SK-N-SH treated with all-trans-retinoic acid at 6 μM for 48 hours (cell line): ENCODE data around the gene PLXDC2.

Source experiments
- BACH2 ChIP-seq: fragments of 250-450 bp; sonication (Bioruptor Pico); IDR thresholded peaks from 2 replicates; pipeline ENCODE4 v1.9.0; 2021; ENCODE audit warnings: mild to moderate bottlenecking, borderline replicate concordance
- ESRRG ChIP-seq: fragments of 250-450 bp; sonication (Bioruptor Pico); IDR thresholded peaks from 2 replicates; pipeline ENCODE4 v1.6.1; 2021; ENCODE audit warnings: mild to moderate bottlenecking
- GLIS3 ChIP-seq: fragments of 250-450 bp; sonication (Bioruptor Pico); IDR thresholded peaks from 2 replicates; pipeline ENCODE4 v1.5.0; 2020; ENCODE audit warnings: mild to moderate bottlenecking, moderate library complexity
- ISL1 ChIP-seq: fragments of 250-450 bp; sonication (Bioruptor Pico); IDR thresholded peaks from 2 replicates; pipeline ENCODE4 v2.1.2; 2022; ENCODE audit warnings: mild to moderate bottlenecking, moderate library complexity
- TOX ChIP-seq: fragments of 250-450 bp; sonication (Bioruptor Pico); IDR thresholded peaks from 2 replicates; pipeline ENCODE4 v1.8.0; 2021; ENCODE audit warnings: mild to moderate bottlenecking, moderate library complexity, borderline replicate concordance
- TSHZ2 ChIP-seq: fragments of 250-450 bp; sonication (Bioruptor Pico); IDR thresholded peaks from 2 replicates; pipeline ENCODE4 v1.5.0; 2020; ENCODE audit warnings: mild to moderate bottlenecking, moderate library complexity
- ZFP30 ChIP-seq: fragments of 450-650 bp; formaldehyde crosslinking; IDR thresholded peaks from 2 replicates; pipeline ENCODE4 v1.5.0; 2022; ENCODE audit warnings: mild to moderate bottlenecking, moderate library complexity
- ZNF70 ChIP-seq: fragments of 450-650 bp; formaldehyde crosslinking; IDR thresholded peaks from 2 replicates; pipeline ENCODE4 v1.5.0; 2020; ENCODE audit warnings: mild to moderate bottlenecking, moderate library complexity
- ZNF8 ChIP-seq: fragments of 450-650 bp; formaldehyde crosslinking; IDR thresholded peaks from 2 replicates; pipeline ENCODE4 v1.5.0; 2020; ENCODE audit warnings: mild to moderate bottlenecking, moderate library complexity

GRCh38 chr10:20156511-20156910 is 340.3 kb downstream of the PLXDC2 start:
- TF ChIP-seq ZFP30 (CRISPR knock-in tag) (no peak), BACH2 (no peak), GLIS3 (CRISPR knock-in tag) (no peak), ESRRG (CRISPR knock-in tag) (no peak), ZNF70 (CRISPR knock-in tag) (no peak), ZNF8 (CRISPR knock-in tag) (no peak), TSHZ2 (no peak), TOX (CRISPR knock-in tag) (no peak), ISL1 (no peak)
